ENCODE data around the gene CNTNAP2. TPM values are rescaled to one million over a fixed set of nuclear protein-coding genes. Genes with fewer than 3 reads are reported as not detected.

The CNTNAP2 gene
- total RNA-seq, 1 experiment from 2014 or later, result 0.03 TPM

- H3K36me3 ChIP-seq (ENCODE audit: control insufficient read depth, insufficient read depth, low read length), result no peaks in the 10 kb centered on the region
These were observed 1914.4 kb downstream of the CNTNAP2 start for GRCh38 chr7:148031019-148031418.

GRCh38 chr7:148031811-148032210 lies 1915.2 kb downstream of the CNTNAP2 start:
- Histone ChIP-seq H3K36me3 (ENCODE audit: control insufficient read depth, insufficient read depth, low read length) (no peaks in the 10 kb centered on the region), H3K9me3 (ENCODE audit: control insufficient read depth, insufficient read depth, low read depth, low read length) (no peaks in the 10 kb centered on the region), H3K27me3 (ENCODE audit: control insufficient read depth, insufficient read depth, low read length) (no peaks in the 10 kb centered on the region), H3K4me1 (ENCODE audit: control insufficient read depth, insufficient read depth, low read length) (no peaks in the 10 kb centered on the region), H3K4me3 (ENCODE audit: low read depth in 2 of 2, low read length in 2 of 2) (no peak overlapping the region), H3K27ac (ENCODE audit: low read length) (no peak overlapping the region)
- no peak for DNase-seq (ENCODE audit: low read depth, low spot score)
- ChIA-PET POLR2A (no interaction called here), CTCF (no interaction called here)
- no TSS peak for BruUV-seq (replicated peaks)
- in situ Hi-C loops (cut with HindIII; ENCODE audit: low pct_unique_long_range_greater_than_20kb, low sequenced_read_pairs) (no loop called here), intact Hi-C loops (cut with micrococcal nuclease; ENCODE audit: unreplicated experiment) (no loop called here)
- no peak for TF ChIP-seq POLR2AphosphoS5 (IDR thresholded peaks at IDR 0.05; ENCODE audit: low read depth, low read length)
- TF ChIP-seq CTCF (IDR thresholded peaks at IDR 0.05), result no peak
- TF ChIP-seq TCF7L2 (IDR thresholded peaks at IDR 0.05; ENCODE audit: low read depth, low read length), result no peak
- no peak for TF ChIP-seq SIN3A (IDR thresholded peaks at IDR 0.05; ENCODE audit: borderline replicate concordance, insufficient read depth, low read depth, low read length)
- TF ChIP-seq REST (IDR thresholded peaks at IDR 0.05; ENCODE audit: insufficient read depth in 1 of 2, low read depth in 2 of 2, low read length in 1 of 2), result no peak
- ATAC-seq, result no peak

More at GRCh38 chr7:148031019-148031418, 1914.4 kb downstream of the CNTNAP2 start:
- TF ChIP-seq SIN3A (IDR thresholded peaks at IDR 0.05; ENCODE audit: borderline replicate concordance, insufficient read depth, low read depth, low read length) (no peak), TCF7L2 (IDR thresholded peaks at IDR 0.05; ENCODE audit: low read depth, low read length) (no peak), CTCF (IDR thresholded peaks at IDR 0.05) (no peak), POLR2AphosphoS5 (IDR thresholded peaks at IDR 0.05; ENCODE audit: low read depth, low read length) (no peak), REST (IDR thresholded peaks at IDR 0.05; ENCODE audit: insufficient read depth in 1 of 2, low read depth in 2 of 2, low read length in 1 of 2) (no peak)
- H3K27me3 ChIP-seq (ENCODE audit: control insufficient read depth, insufficient read depth, low read length), result no peaks in the 10 kb centered on the region
- ATAC-seq (no peak), DNase-seq (ENCODE audit: low read depth, low spot score) (no peak)
- no peak overlapping the region for H3K4me3 ChIP-seq (ENCODE audit: low read depth in 2 of 2, low read length in 2 of 2)
- BruUV-seq (replicated peaks), result no TSS peak
- intact Hi-C loops (cut with micrococcal nuclease; ENCODE audit: unreplicated experiment), result no loop called here
- CTCF ChIA-PET, result no interaction called here
- no peak overlapping the region for H3K27ac ChIP-seq (ENCODE audit: low read length)
- in situ Hi-C loops (cut with HindIII; ENCODE audit: low pct_unique_long_range_greater_than_20kb, low sequenced_read_pairs), result no loop called here
- POLR2A ChIA-PET, result no interaction called here
- no peaks in the 10 kb centered on the region for H3K4me1 ChIP-seq (ENCODE audit: control insufficient read depth, insufficient read depth, low read length)
- no peaks in the 10 kb centered on the region for H3K9me3 ChIP-seq (ENCODE audit: control insufficient read depth, insufficient read depth, low read depth, low read length)
